HepG2 (cell line): ENCODE measurements around the gene ATP1A1. TPM values are rescaled to one million over a fixed set of nuclear protein-coding genes. Genes with fewer than 3 reads are reported as not detected.

Source experiments
- DDIT3 ChIP-seq: sonication (generic); formaldehyde crosslinking; IDR thresholded peaks from 2 replicates; pipeline ENCODE4 v1.4.0; 2020; ENCODE audit warnings: mild to moderate bottlenecking, missing genetic modification reagents
- GATA4 ChIP-seq: sonication (generic); IDR thresholded peaks from 2 replicates; pipeline ENCODE4 v1.6.1; 2016; ENCODE audit warnings: antibody characterized with exemption, low read depth, borderline replicate concordance
- HMG20A ChIP-seq: IDR thresholded peaks from 2 replicates; pipeline ENCODE4 v1.6.1; 2016; ENCODE audit warnings: borderline replicate concordance
- PRDM4 ChIP-seq: sonication (generic); formaldehyde crosslinking; IDR thresholded peaks from 2 replicates; pipeline ENCODE4 v1.9.0; 2021; ENCODE audit warnings: missing genetic modification reagents, borderline replicate concordance
- RERE ChIP-seq: IDR thresholded peaks from 2 replicates; pipeline ENCODE4 v1.6.1; 2016; ENCODE audit warnings: low read depth, missing genetic modification reagents, missing compliant biosample characterization
- TBP ChIP-seq: sonication (generic); formaldehyde crosslinking; IDR thresholded peaks from 2 replicates; pipeline ENCODE4 v1.5.0; 2020; ENCODE audit warnings: missing genetic modification reagents
- U2AF1 ChIP-seq: fragments of 200-400 bp; formaldehyde crosslinking; optimal IDR thresholded peaks from 2 replicates; pipeline ENCODE3; 2017; ENCODE audit warnings: mild to moderate bottlenecking, low read depth, low read length
- ZFP36 ChIP-seq: fragments of 150-350 bp; IDR thresholded peaks from 2 replicates; pipeline ENCODE4 v1.6.1; 2018; ENCODE audit warnings: borderline replicate concordance, low read length, low read depth; ENCODE audit not compliant: partially characterized antibody
- ZNF12 ChIP-seq: sonication (generic); formaldehyde crosslinking; IDR thresholded peaks from 2 replicates; pipeline ENCODE4 v1.5.0; 2020; ENCODE audit warnings: missing genetic modification reagents
- ZNF251 ChIP-seq: sonication (generic); formaldehyde crosslinking; IDR thresholded peaks from 2 replicates; pipeline ENCODE4 v1.9.0; 2021; ENCODE audit warnings: mild to moderate bottlenecking, missing genetic modification reagents
- ZNF704 ChIP-seq: sonication (generic); formaldehyde crosslinking; IDR thresholded peaks from 2 replicates; pipeline ENCODE4 v1.8.1; 2023; ENCODE audit warnings: mild to moderate bottlenecking, inconsistent platforms, moderate library complexity, missing genetic modification reagents, borderline replicate concordance
- ZNF746 ChIP-seq: sonication (generic); formaldehyde crosslinking; IDR thresholded peaks from 2 replicates; pipeline ENCODE4 v1.8.0; 2022; ENCODE audit warnings: mild to moderate bottlenecking, missing genetic modification reagents
- ZNF772 ChIP-seq: sonication (generic); formaldehyde crosslinking; IDR thresholded peaks from 2 replicates; pipeline ENCODE4 v1.5.0; 2020; ENCODE audit warnings: mild to moderate bottlenecking, missing genetic modification reagents
- polyA plus RNA-seq, 8 experiments: library from polyadenylated mRNA; depleted of rRNA in 3 of 8; stranded (reverse) in 7 of 8; unstranded in 1 of 8; fragments of >200 nt; fragmentation: Illumina TruSeq in 4 of 8; extraction: Trizol in 4 of 8; gene quantifications; 2 replicates each; pipeline versions ENCODE4 v1.2.1 to v1.2.3, GENCODE V29; 2011 to 2016; ENCODE audit warnings: low read depth in 4 of 8, missing spikeins in 1 of 8, mixed read lengths in 1 of 8; ENCODE audit not compliant: insufficient read depth in 1 of 8
- total RNA-seq, 5 experiments: library from RNA; depleted of rRNA; stranded (reverse); fragments of >200 nt; fragmentation: Illumina TruSeq; extraction: Trizol; gene quantifications; 2 replicates each; pipeline ENCODE4 v1.2.3, GENCODE V29; 2016; ENCODE audit warnings: low read depth in 1 of 5
- TF ChIP-seq, protein P1 (sequence below): sonication (generic); formaldehyde crosslinking; IDR thresholded peaks from 2 replicates; pipeline ENCODE4 v1.4.0; 2020; ENCODE audit warnings: missing genetic modification reagents
- TF ChIP-seq, protein P2 (sequence below): conservative IDR thresholded peaks from 2 replicates; pipeline ENCODE4 v1.6.1; 2018; ENCODE audit warnings: missing genetic modification reagents

ATP1A1 gene
- total and polyA plus RNA-seq, 2 of the 13 experiments (the other 11 are each of a cell fraction or from before 2014, with no cell fraction given): 280 to 705 TPM

DNA sequence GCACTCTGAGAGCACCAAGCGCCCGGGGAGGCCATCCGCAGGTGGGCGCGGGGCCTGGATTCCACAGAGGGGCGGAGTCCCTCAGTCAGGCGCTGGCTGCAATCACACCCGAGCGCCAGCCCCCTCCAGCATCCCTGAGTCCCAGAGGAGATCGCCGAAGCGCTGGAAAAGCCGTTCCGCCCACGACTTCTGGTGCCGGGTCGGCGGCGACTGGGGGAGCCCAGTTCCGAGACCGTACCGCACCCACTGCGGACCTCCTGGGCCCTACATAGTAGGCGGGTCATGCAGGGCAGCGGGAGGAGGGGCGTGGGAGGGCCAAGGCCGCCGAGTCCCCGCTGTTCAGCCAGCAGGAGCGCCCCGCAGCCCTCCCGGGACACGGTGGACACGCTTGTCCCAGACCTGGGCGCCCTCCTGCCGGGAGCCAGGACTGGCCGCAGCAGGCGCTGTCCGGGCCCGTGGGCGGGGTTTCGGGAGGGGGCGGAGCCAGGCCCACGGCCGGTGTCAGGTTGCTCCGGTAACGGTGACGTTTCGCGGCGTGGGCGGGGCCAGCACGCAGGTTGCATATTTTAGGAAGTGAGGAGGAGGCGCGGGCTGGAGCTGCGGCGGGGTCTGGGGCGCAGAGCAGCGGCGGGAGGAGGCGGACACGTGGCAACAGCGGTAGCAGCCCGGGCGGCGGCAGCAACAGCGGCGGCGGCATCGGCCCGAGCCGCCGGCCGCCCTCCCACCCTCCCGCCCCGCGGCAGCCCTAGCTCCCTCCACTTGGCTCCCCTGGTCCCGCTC, at the start of gene ATP1A1 (continued):
- TF ChIP-seq, protein P1, sequence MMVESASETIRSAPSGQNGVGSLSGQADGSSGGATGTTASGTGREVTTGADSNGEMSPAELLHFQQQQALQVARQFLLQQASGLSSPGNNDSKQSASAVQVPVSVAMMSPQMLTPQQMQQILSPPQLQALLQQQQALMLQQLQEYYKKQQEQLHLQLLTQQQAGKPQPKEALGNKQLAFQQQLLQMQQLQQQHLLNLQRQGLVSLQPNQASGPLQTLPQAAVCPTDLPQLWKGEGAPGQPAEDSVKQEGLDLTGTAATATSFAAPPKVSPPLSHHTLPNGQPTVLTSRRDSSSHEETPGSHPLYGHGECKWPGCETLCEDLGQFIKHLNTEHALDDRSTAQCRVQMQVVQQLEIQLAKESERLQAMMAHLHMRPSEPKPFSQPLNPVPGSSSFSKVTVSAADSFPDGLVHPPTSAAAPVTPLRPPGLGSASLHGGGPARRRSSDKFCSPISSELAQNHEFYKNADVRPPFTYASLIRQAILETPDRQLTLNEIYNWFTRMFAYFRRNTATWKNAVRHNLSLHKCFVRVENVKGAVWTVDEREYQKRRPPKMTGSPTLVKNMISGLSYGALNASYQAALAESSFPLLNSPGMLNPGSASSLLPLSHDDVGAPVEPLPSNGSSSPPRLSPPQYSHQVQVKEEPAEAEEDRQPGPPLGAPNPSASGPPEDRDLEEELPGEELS (CRISPR knock-in tag): no peak; the same call in 1 of the 2 replicates
- TF ChIP-seq, protein P2, sequence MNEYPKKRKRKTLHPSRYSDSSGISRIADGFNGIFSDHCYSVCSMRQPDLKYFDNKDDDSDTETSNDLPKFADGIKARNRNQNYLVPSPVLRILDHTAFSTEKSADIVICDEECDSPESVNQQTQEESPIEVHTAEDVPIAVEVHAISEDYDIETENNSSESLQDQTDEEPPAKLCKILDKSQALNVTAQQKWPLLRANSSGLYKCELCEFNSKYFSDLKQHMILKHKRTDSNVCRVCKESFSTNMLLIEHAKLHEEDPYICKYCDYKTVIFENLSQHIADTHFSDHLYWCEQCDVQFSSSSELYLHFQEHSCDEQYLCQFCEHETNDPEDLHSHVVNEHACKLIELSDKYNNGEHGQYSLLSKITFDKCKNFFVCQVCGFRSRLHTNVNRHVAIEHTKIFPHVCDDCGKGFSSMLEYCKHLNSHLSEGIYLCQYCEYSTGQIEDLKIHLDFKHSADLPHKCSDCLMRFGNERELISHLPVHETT (CRISPR knock-in tag): peak; percentile 55; the same call in 1 of the 2 replicates
- TF ChIP-seq HMG20A (CRISPR knock-in tag) (no peak), GATA4 (peak; percentile 80; the same call in 1 of the 2 replicates), ZFP36 (no peak), ZNF251 (CRISPR knock-in tag) (no peak), PRDM4 (no peak), DDIT3 (CRISPR knock-in tag) (no peak), ZNF746 (peak; percentile 87), ZNF12 (CRISPR knock-in tag) (no peak), ZNF772 (CRISPR knock-in tag) (0 out of 2 replicates have a peak, but pooled peaks have one; percentile 20), U2AF1 (no peak), ZNF704 (CRISPR knock-in tag) (no peak), TBP (CRISPR knock-in tag) (no peak), RERE (CRISPR knock-in tag) (no peak; the same call in 1 of the 2 replicates)
